ENCODE results near the gene CFAP20.
"Not testable (repeated sequence)": the region's sequence is repeated elsewhere in the genome, so short reads cannot be mapped to it uniquely, and the experiment has no call there.

CFAP20 gene

DNA sequence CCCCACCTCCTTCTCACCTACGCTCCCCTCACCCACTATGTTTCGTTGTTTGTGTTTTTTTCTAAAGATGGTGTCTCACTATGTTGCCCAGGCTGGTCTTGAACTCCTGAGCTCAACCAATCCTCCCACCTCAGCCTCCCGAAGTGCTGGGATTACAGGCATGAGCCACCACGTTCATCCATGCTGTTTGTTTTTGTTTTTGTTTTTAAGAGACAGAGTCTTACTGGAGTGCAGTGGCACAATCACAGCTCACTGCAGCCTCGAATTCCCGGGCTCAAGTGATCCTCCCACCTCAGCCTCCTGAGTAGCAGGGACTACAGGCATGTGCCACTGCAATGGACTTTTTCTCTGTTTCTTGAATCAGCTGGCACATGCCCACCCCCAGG, 33.6 kb downstream of the CFAP20 start:
- DNase-seq = not testable (repeated sequence)

- no peak for DNase-seq
Observed at GRCh38 chr16:58094791-58095574, 34.2 kb downstream of the CFAP20 start.

DNA sequence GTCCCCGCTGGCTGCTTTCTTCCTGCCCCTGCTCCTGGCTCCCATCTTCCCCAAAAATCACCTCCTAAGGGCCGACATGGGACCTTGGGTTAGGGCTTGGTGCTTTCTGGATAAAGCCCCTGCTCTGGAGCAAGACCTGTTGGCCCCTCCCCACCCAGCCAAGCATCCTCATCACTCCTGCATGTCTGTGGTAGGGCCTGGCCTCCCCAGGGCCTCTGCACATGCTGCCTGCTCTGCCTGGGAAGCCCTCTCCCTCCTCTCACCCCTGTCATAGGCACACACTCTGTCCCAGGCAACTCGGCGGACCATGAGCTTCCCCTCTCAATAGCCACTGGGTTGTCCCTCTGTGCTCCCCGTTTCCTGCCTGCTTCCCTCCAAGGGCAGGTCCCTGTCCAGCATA, 35.2 kb downstream of the CFAP20 start:
- DNase-seq = no peak

GRCh38 chr16:58090396-58090795, 38.8 kb downstream of the CFAP20 start:
- DNase-seq = not testable (repeated sequence)

DNA sequence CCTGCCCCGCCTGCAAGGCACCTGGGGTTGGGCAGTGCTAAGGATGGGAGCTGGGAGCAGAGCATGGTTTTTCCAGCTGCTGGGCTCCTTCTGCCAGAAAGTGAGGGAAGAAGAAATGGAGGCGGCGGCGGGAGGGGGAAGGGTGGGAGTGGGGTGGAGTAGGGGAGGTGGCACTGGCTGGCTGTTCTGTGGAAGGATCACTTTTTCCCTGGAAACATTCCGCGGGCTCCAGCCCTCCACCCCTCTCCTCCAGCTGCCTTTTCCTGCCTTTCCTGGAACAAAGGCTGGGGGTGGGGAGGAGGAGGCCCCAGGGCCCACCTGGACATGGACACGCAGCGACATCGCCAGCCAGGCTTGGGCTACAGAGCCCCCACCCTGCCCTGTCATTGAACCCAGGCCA, 41.1 kb downstream of the CFAP20 start:
- DNase-seq = no peak

DNA sequence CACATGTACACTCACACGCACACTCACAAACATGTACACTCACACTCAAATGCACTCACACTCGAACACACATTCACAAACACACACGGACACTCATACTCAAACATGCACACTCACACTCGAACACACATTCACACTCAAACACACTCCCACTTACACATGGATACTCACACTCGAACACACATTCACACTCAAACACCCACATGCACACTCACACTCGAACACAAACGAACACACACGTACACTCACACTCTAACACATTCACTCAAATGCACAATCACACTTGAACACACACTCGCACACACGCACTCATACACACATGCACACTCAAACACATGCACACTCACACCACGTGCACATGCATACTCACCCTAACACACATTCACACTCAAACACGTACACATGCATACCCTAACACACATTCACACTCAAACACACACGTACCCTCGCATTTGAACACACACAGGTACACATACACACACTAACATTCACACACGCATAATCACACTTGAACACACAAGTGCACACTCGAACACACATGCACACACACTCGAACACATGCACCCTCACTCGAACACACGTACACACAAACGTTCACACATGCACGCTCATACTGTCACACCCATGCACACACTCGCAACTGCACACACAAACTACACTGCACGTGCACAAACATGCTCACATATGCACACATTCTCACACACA, 41.8 kb downstream of the CFAP20 start:
- no peak for DNase-seq

GRCh38 chr16:58086381-58087208, 42.6 kb downstream of the CFAP20 start:
- DNase-seq = no peak

- no peak for DNase-seq
Observed at GRCh38 chr16:58085584-58086251, 43.5 kb downstream of the CFAP20 start.

GRCh38 chr16:58085171-58085570, 44.0 kb downstream of the CFAP20 start:
- DNase-seq = no peak

GRCh38 chr16:58084635-58085034, 44.5 kb downstream of the CFAP20 start:
- DNase-seq = no peak

DNA sequence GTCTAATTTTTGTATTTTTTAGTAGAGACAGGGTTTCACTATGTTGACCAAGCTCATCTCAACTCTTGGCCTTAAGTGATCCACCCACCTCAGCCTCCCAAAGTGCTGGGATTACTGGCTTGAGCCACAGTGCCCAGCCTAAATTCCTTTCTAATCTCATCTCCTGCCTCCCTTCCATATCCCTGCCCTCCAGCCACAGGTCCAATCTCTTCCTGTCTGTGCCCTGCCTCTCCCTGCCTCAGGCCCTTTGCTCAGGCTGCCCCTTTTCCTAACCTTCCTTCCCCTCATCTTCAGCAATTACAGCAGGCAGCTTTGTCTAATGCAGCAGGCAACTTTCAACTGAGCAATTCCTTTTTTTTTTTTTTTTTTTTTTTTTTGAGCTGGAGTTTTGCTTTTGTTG, 46.8 kb downstream of the CFAP20 start:
- no peak for DNase-seq

DNA sequence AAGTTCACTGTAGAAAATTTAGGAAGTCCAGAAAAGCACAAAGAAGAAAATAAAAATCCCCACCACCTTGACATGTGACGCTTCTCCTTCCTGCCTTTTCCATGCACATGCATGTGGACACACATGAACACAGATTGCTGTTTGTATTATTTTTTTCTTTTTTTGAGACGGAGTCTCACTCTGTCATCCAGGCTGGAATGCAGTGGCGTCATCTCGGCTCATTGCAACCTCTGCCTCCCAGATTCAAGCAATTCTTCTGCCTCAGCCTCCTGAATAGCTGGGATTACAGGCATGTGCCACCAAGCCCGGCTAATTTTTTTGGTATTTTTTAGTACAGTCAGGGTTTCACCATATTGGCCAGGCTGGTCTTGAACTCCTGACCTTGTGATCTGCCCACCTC, 48.5 kb downstream of the CFAP20 start:
- not testable (repeated sequence) for DNase-seq

DNA sequence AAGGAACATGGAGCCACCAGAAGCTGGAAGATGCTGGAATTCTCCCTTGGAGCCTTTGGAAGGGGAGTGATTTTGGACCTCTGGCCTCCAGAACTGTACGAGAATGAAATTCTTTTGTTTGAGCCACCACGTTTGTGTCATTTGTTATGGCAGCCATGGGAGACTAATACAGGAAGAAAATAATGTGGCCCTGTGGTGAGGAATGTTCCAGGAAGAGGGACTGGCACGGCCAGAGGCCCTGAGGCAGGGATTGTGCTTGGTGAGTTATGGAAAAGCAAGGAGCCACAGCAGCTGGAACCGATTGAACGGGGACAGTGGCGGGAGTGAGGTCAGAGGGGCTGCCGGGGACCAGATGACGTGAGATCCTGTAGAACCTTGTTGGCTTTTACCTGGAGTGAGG, 51.4 kb downstream of the CFAP20 start:
- DNase-seq = no peak

GRCh38 chr16:58076514-58076913, 52.7 kb downstream of the CFAP20 start:
- DNase-seq = no peak

- DNase-seq = no peak
Observed at GRCh38 chr16:58074657-58075056, 54.5 kb downstream of the CFAP20 start.

- not testable (repeated sequence) for DNase-seq
Observed at GRCh38 chr16:58073086-58073485, 56.1 kb downstream of the CFAP20 start.

DNA sequence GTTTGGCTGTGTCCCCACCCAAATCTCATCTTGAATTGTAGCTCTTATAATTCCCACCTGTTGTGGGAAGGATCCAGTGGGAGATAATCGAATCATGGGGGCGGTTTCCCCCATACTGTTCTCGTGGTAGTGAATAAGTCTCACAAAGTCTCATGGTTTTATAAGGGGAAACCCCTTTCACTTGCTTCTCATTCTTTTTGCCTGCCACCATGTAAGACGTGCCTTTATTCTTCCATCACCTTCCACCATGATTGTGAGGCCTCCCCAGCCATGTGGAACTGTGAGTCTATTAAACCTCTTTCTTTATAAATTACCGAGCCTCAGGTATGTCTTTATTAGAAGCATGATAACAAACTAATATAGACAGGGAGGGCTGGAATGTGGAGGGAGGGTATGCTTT, 57.0 kb downstream of the CFAP20 start:
- not testable (repeated sequence) for DNase-seq

DNA sequence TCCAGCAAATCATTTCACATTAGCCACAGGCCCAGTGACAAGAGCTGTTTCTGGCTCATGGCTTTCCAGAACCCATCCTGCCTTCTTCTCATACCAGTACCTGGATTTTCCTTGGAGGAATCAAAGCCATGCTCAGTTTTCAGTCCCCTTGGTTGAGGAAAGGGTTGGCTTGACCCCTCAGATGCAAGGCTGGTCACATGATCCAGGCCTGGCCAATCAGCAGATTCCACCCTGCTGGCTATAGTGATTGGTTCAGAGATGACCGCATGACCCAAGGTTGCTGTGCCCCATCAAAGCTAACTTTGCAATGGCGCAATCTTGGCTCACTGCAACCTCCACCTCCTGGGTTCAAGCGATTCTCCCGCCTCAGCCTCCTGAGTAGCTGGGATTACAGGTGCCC, 58.6 kb downstream of the CFAP20 start:
- no peak for DNase-seq
